Head of caudate nucleus (tissue), 42 donors: ENCODE results near the gene EI24.
A peak's percentile ranks its signal among the peaks of the same experiment; 100 is the strongest.
"Not testable (repeated sequence)": the region's sequence is repeated elsewhere in the genome, so short reads cannot be mapped to it uniquely, and the experiment has no call there.

ENCODE experiments used
- DNase-seq, 42 donors: peaks; one replicate each; pipeline versions ENCODE4 v3.0.0 to v3.0.0-alpha.2; 2020 to 2021; ENCODE audit warnings: mixed read lengths in 7 of 42
- intact Hi-C: fragments of 100-400 bp; cut with DNase I; formaldehyde crosslinking; loops from one replicate; pipeline ENCODE4 v1.15.0; 2022

Gene EI24

GRCh38 chr11:125568970-125569914 lies at the start of gene EI24:
Gene EI24, plus strand, starts transcription at chr11:125569477. Its CDS starts 3,051 bp downstream, at chr11:125572528.
- DNase-seq: peak; percentile 79 to 97 (median 94)
- intact Hi-C loops: loop anchor here (5.0 kb wide), 1 partner anchor 72 kb away; the partner anchor contains the start of gene FEZ1

GRCh38 chr11:125519860-125520834 lies 49.1 kb upstream of the EI24 start:
- intact Hi-C loops: no loop called here
- DNase-seq: no peak

- DNase-seq: no peak
- intact Hi-C loops: no loop called here
These were observed 44.0 kb upstream of the EI24 start for GRCh38 chr11:125525303-125525702.

GRCh38 chr11:125532668-125533067 lies 36.6 kb upstream of the EI24 start:
- intact Hi-C loops: no loop called here
- no peak for DNase-seq

- DNase-seq: no peak
- intact Hi-C loops: no loop called here
These were observed 33.7 kb upstream of the EI24 start for GRCh38 chr11:125535585-125535984.

GRCh38 chr11:125536834-125537233 lies 32.4 kb upstream of the EI24 start:
- DNase-seq, intact Hi-C loops: not testable (repeated sequence)

GRCh38 chr11:125542709-125543108 lies 26.6 kb upstream of the EI24 start:
- intact Hi-C loops: no loop called here
- no peak for DNase-seq

- intact Hi-C loops: no loop called here
- no peak for DNase-seq
These were observed 18.5 kb upstream of the EI24 start for GRCh38 chr11:125550780-125551179.

GRCh38 chr11:125551835-125552342 lies 17.4 kb upstream of the EI24 start:
- no peak for DNase-seq
- intact Hi-C loops: no loop called here

GRCh38 chr11:125552927-125553326 lies 16.4 kb upstream of the EI24 start:
- intact Hi-C loops: no loop called here
- no peak for DNase-seq

- DNase-seq: no peak
- intact Hi-C loops: no loop called here
These were observed 15.9 kb upstream of the EI24 start for GRCh38 chr11:125553357-125553756.

GRCh38 chr11:125554038-125554437 lies 15.2 kb upstream of the EI24 start:
- no peak for DNase-seq
- intact Hi-C loops: no loop called here

- DNase-seq: no peak
- intact Hi-C loops: no loop called here
These were observed 9.4 kb upstream of the EI24 start for GRCh38 chr11:125559888-125560287.

- DNase-seq: no peak
- intact Hi-C loops: no loop called here
These were observed 7.4 kb upstream of the EI24 start for GRCh38 chr11:125561924-125562323.

- intact Hi-C loops: no loop called here
- DNase-seq: no peak
These were observed 6.8 kb upstream of the EI24 start for GRCh38 chr11:125562430-125562829.

- DNase-seq: no peak
- intact Hi-C loops: no loop called here
These were observed 4.9 kb upstream of the EI24 start for GRCh38 chr11:125564357-125564756.

- no peak for DNase-seq
- intact Hi-C loops: loop anchor here (5.0 kb wide), 1 partner anchor 69 kb away; the partner anchor contains the start of gene FEZ1
These were observed 3.0 kb upstream of the EI24 start for GRCh38 chr11:125566235-125566634.

- intact Hi-C loops: loop anchor here (5.0 to 10.0 kb wide), 2 partner anchors 73 to 135 kb away; partner anchors contain the start of gene FEZ1
- DNase-seq: no peak
These were observed 791 bp downstream of the EI24 start for GRCh38 chr11:125569915-125570621.

- intact Hi-C loops: loop anchor here (10.0 kb wide), 1 partner anchor 136 kb away; no protein-coding TSS in a partner anchor
- DNase-seq: no peak
These were observed 1.7 kb downstream of the EI24 start for GRCh38 chr11:125570952-125571351.
